Endothelial cell of umbilical vein (primary cell): ENCODE measurements around the gene GTF3C1. TPM values are rescaled to one million over a fixed set of nuclear protein-coding genes. Genes with fewer than 3 reads are reported as not detected.

Experiments used
- BruUV-seq: library from RNA; stranded (reverse); fragments of 400-500 nt; replicated peaks from 2 replicates; lab custom pipeline; 2021; lab: Mats Ljungman, UMichigan
- CTCF ChIA-PET: fragments of 300-600, 350-600 bp; sonication (Branson Sonifier 250); formaldehyde crosslinking; loops from one replicate; lab custom pipeline; 2021; ENCODE audit warnings: antibody characterized with exemption, inconsistent platforms; lab: Charles Lee
- POLR2A ChIA-PET: fragments of 300-600, 350-600 bp; sonication (Branson Sonifier 250); formaldehyde crosslinking; loops from one replicate; lab custom pipeline; 2021; ENCODE audit warnings: antibody characterized with exemption, inconsistent platforms; lab: Charles Lee
- DNase-seq: peaks from one replicate; pipeline ENCODE4 v3.0.0-alpha.2; 2011; ENCODE audit warnings: low read depth, low spot score
- FAIRE-seq: peaks from 2 replicates; lab custom pipeline; 2011; peaks lifted over from hg19 to GRCh38; lab: Jason Lieb, UNC
- H2AFZ ChIP-seq: 2 replicates; pipeline ENCODE4 v1.6.0; 2012; ENCODE audit warnings: low read depth, low read length, control low read depth, inconsistent platforms
- H3K27ac ChIP-seq: 2 replicates; pipeline ENCODE4 v1.5.1; 2011; ENCODE audit warnings: low read depth, mild to moderate bottlenecking, control low read depth, low read length, moderate library complexity; ENCODE audit not compliant: insufficient read depth
- H3K27me3 ChIP-seq, 2 experiments: 2 replicates each; pipeline versions ENCODE4 v1.6.0 to v1.6.1; 2011; ENCODE audit warnings: low read length in 2 of 2, mixed read lengths in 1 of 2; ENCODE audit not compliant: control insufficient read depth in 2 of 2, insufficient read depth in 2 of 2
- H3K36me3 ChIP-seq, 2 experiments: 2 replicates in 1 of 2; 3 replicates in 1 of 2; pipeline ENCODE4 v1.5.1; 2011; ENCODE audit warnings: low read length in 2 of 2, mild to moderate bottlenecking in 1 of 2, moderate library complexity in 1 of 2; ENCODE audit not compliant: control insufficient read depth in 2 of 2, insufficient read depth in 2 of 2; ENCODE audit errors: extremely low read depth in 1 of 2
- H3K4me1 ChIP-seq: 3 replicates; pipeline ENCODE4 v1.5.1; 2011; ENCODE audit warnings: mild to moderate bottlenecking, low read length; ENCODE audit not compliant: control insufficient read depth, insufficient read depth; ENCODE audit errors: extremely low read depth
- H3K4me2 ChIP-seq: 2 replicates; pipeline ENCODE4 v1.6.1; 2011; ENCODE audit warnings: low read length, control low read depth, mixed read lengths; ENCODE audit not compliant: insufficient read depth
- H3K4me3 ChIP-seq, 3 experiments: fragments of 200-600 bp in 1 of 3; sonication (generic), shearing (Covaris generic) in 1 of 3; replicated peaks in 1 of 3; 2 replicates each; pipeline ENCODE4 v1.5.1; 2011 to 2016; ENCODE audit warnings: control low read depth in 3 of 3, low read length in 3 of 3, mild to moderate bottlenecking in 2 of 3, inconsistent platforms in 1 of 3, low read depth in 1 of 3, moderate library complexity in 1 of 3; ENCODE audit not compliant: insufficient read depth in 1 of 3
- H3K79me2 ChIP-seq: 2 replicates; pipeline ENCODE4 v1.6.0; 2012; ENCODE audit warnings: low read length, inconsistent platforms; ENCODE audit not compliant: control insufficient read depth, insufficient read depth
- H3K9ac ChIP-seq: replicated peaks from 2 replicates; pipeline ENCODE3; 2011; ENCODE audit warnings: low read length, control low read depth; ENCODE audit not compliant: insufficient read depth; ENCODE audit errors: extremely low read depth
- H3K9me1 ChIP-seq: replicated peaks from 3 replicates; pipeline ENCODE4 v1.6.0; 2011; ENCODE audit warnings: mild to moderate bottlenecking, low read length; ENCODE audit not compliant: control insufficient read depth, insufficient read depth; ENCODE audit errors: extremely low read depth
- H3K9me3 ChIP-seq: replicated peaks from 2 replicates; pipeline ENCODE4 v1.5.1; 2012; ENCODE audit warnings: low read length, inconsistent platforms; ENCODE audit not compliant: control insufficient read depth, insufficient read depth
- H4K20me1 ChIP-seq: replicated peaks from 2 replicates; pipeline ENCODE3; 2011; ENCODE audit warnings: mild to moderate bottlenecking, low read length; ENCODE audit not compliant: control insufficient read depth, insufficient read depth; ENCODE audit errors: extremely low read depth
- CTCF ChIP-seq, 2 donors: IDR thresholded peaks; 1 replicate in 1 of 2; 2 replicates in 1 of 2; pipeline ENCODE4 v1.5.1; 2011; ENCODE audit warnings: low read length in 2 of 2, mild to moderate bottlenecking in 2 of 2, moderate library complexity in 2 of 2, control low read depth in 1 of 2, inconsistent platforms in 1 of 2, low read depth in 1 of 2; ENCODE audit not compliant: insufficient read depth in 1 of 2; ENCODE audit errors: extremely low read depth in 1 of 2
- EZH2 ChIP-seq: IDR thresholded peaks from 2 replicates; pipeline ENCODE4 v1.6.1; 2012; ENCODE audit warnings: borderline replicate concordance, low read depth, mild to moderate bottlenecking, moderate library complexity, low read length, inconsistent platforms; ENCODE audit not compliant: severe bottlenecking
- FOS ChIP-seq: IDR thresholded peaks from 2 replicates; pipeline ENCODE4 v1.6.1; 2011; ENCODE audit warnings: mild to moderate bottlenecking, low read length, moderate library complexity, borderline replicate concordance; ENCODE audit not compliant: insufficient read depth
- GATA2 ChIP-seq: IDR thresholded peaks from 2 replicates; pipeline ENCODE4 v1.7.0; 2011; ENCODE audit warnings: low read depth, mild to moderate bottlenecking, moderate library complexity, mixed read lengths, low read length; ENCODE audit not compliant: insufficient read length, insufficient read depth
- JUN ChIP-seq: IDR thresholded peaks from 2 replicates; pipeline ENCODE4 v1.6.1; 2011; ENCODE audit warnings: borderline replicate concordance, low read depth; ENCODE audit not compliant: insufficient read length, insufficient read depth
- MAX ChIP-seq: IDR thresholded peaks from 2 replicates; pipeline ENCODE4 v1.6.1; 2011; ENCODE audit not compliant: insufficient read depth, insufficient read length
- MYC ChIP-seq: IDR thresholded peaks from one replicate; pipeline ENCODE4 v1.6.1; 2011; ENCODE audit warnings: mild to moderate bottlenecking, low read depth, low read length
- POLR2A ChIP-seq: IDR thresholded peaks from 2 replicates; pipeline ENCODE4 v1.6.1; 2012; ENCODE audit warnings: low read depth, mild to moderate bottlenecking, control low read depth, low read length
- POLR2AphosphoS5 ChIP-seq: IDR thresholded peaks from 2 replicates; pipeline ENCODE4 v1.6.1; 2012; ENCODE audit warnings: low read depth, mild to moderate bottlenecking, control low read depth, low read length, moderate library complexity; ENCODE audit not compliant: insufficient read depth
- dilution Hi-C: fragments of 300-500 bp; cut with MboI; formaldehyde crosslinking; loops from one replicate; pipeline ENCODE4 v1.15.0; 2019; ENCODE audit warnings: low sequenced_read_pairs; ENCODE audit not compliant: extremely low pct_ligation_motif_present
- intact Hi-C: fragments of 100-400 bp; cut with micrococcal nuclease; formaldehyde crosslinking; loops from one replicate; pipeline ENCODE4 v1.10.0; 2022
- polyA plus RNA-seq, 4 experiments: library from polyadenylated mRNA; depleted of rRNA in 3 of 4; stranded (reverse) in 3 of 4; unstranded in 1 of 4; fragments of >200 nt; gene quantifications; 2 replicates each; pipeline versions ENCODE4 v1.2.1 to v1.2.3, GENCODE V29; 2011 to 2012; ENCODE audit warnings: missing spikeins in 1 of 4
- total RNA-seq: library from RNA; stranded (reverse); gene quantifications from 2 replicates; pipeline ENCODE4 v1.2.3, GENCODE V29; 2021

Gene GTF3C1
- total and polyA plus RNA-seq, 2 donors (not counting 3 experiments of a cell fraction or from before 2014, with no cell fraction given) = 58.1 to 86.1 TPM

GRCh38 chr16:27558932-27559331 is 9.2 kb upstream of the GTF3C1 start:
- Histone ChIP-seq H2AFZ (no peak overlapping the region), H3K9me1 (no peaks in the 10 kb centered on the region), H3K27ac (no peak overlapping the region), H3K36me3 (no peaks in the 10 kb centered on the region), H3K4me3 (no peak overlapping the region), H3K79me2 (no peaks in the 10 kb centered on the region), H3K4me2 (no peak overlapping the region), H4K20me1 (no peaks in the 10 kb centered on the region), H3K9ac (no peak overlapping the region), H3K9me3 (no peaks in the 10 kb centered on the region), H3K4me1 (no peaks in the 10 kb centered on the region), H3K27me3 (no peaks in the 10 kb centered on the region)
- no TSS peak for BruUV-seq
- FAIRE-seq (no peak), DNase-seq (no peak)
- intact Hi-C loops (no loop called here), dilution Hi-C loops (no loop called here)
- CTCF ChIA-PET = interaction anchor here (1.0 kb wide), 1 partner anchor 9 kb away, joined by 3 read pairs; the partner anchor contains the start of genes GTF3C1 and KATNIP
- TF ChIP-seq CTCF (IDR thresholded peaks at IDR 0.05; ENCODE audit: extremely low read depth in 1 of 2, insufficient read depth in 1 of 2, low read depth in 1 of 2, low read length in 2 of 2) (no peak), MYC (no peak), POLR2A (no peak), MAX (no peak), POLR2AphosphoS5 (no peak), FOS (no peak), EZH2 (no peak), JUN (no peak), GATA2 (no peak)
- POLR2A ChIA-PET = no interaction called here
